ENCODE data around the gene DSCAML1.
"Not testable (repeated sequence)": the region's sequence is repeated elsewhere in the genome, so short reads cannot be mapped to it uniquely, and the experiment has no call there.

DSCAML1 gene

GRCh38 chr11:117415358-117415896 lies 381.6 kb downstream of the DSCAML1 start:
- DNase-seq = no peak

GRCh38 chr11:117414724-117415123 lies 382.3 kb downstream of the DSCAML1 start:
- DNase-seq = no peak

- DNase-seq = no peak
Observed at GRCh38 chr11:117413616-117414015, 383.4 kb downstream of the DSCAML1 start.

GRCh38 chr11:117412653-117413275 lies 384.3 kb downstream of the DSCAML1 start:
- DNase-seq = no peak

GRCh38 chr11:117412176-117412575 lies 384.8 kb downstream of the DSCAML1 start:
- DNase-seq = no peak

- DNase-seq = no peak
Observed at GRCh38 chr11:117411736-117412135, 385.3 kb downstream of the DSCAML1 start.

- no peak for DNase-seq
Observed at GRCh38 chr11:117410861-117411710, 385.9 kb downstream of the DSCAML1 start.

- DNase-seq = no peak
Observed at GRCh38 chr11:117410238-117410637, 386.8 kb downstream of the DSCAML1 start.

- no peak for DNase-seq
Observed at GRCh38 chr11:117409511-117409910, 387.5 kb downstream of the DSCAML1 start.

GRCh38 chr11:117408356-117408755 lies 388.7 kb downstream of the DSCAML1 start:
- no peak for DNase-seq

GRCh38 chr11:117407016-117407415 lies 390.0 kb downstream of the DSCAML1 start:
- DNase-seq = no peak

GRCh38 chr11:117405898-117406297 lies 391.1 kb downstream of the DSCAML1 start:
- not testable (repeated sequence) for DNase-seq

- not testable (repeated sequence) for DNase-seq
Observed at GRCh38 chr11:117399100-117399840, 397.7 kb downstream of the DSCAML1 start.

GRCh38 chr11:117398618-117399017 lies 398.4 kb downstream of the DSCAML1 start:
- DNase-seq = not testable (repeated sequence)

- DNase-seq = no peak
Observed at GRCh38 chr11:117396970-117397369, 400.0 kb downstream of the DSCAML1 start.

- DNase-seq = no peak
Observed at GRCh38 chr11:117395476-117395875, 401.5 kb downstream of the DSCAML1 start.

GRCh38 chr11:117394221-117394925 lies 402.6 kb downstream of the DSCAML1 start:
- no peak for DNase-seq

GRCh38 chr11:117392979-117393378 lies 404.0 kb downstream of the DSCAML1 start:
- DNase-seq = no peak

- no peak for DNase-seq
Observed at GRCh38 chr11:117392001-117392690, 404.9 kb downstream of the DSCAML1 start.

- DNase-seq = no peak
Observed at GRCh38 chr11:117391181-117391580, 405.8 kb downstream of the DSCAML1 start.

GRCh38 chr11:117390743-117391142 lies 406.3 kb downstream of the DSCAML1 start:
- no peak for DNase-seq
